Activated naive CD4-positive, alpha-beta T cell treated with anti-CD3 and anti-CD28 coated beads, Interleukin-2, amount 50 U/mL, for 24 hours (primary cell): ENCODE results near the gene PSMC3IP.
"Not testable (repeated sequence)": the region's sequence is repeated elsewhere in the genome, so short reads cannot be mapped to it uniquely, and the experiment has no call there.

Experiments
- H3K27ac Mint-ChIP-seq: one replicate; pipeline ENCODE4 v1.8.0; 2021; ENCODE audit warnings: mild to moderate bottlenecking, mixed read lengths
- H3K27me3 Mint-ChIP-seq: one replicate; pipeline ENCODE4 v1.8.0; 2021; ENCODE audit warnings: mixed read lengths
- H3K36me3 Mint-ChIP-seq: one replicate; pipeline ENCODE4 v1.8.0; 2021; ENCODE audit warnings: mixed read lengths
- H3K4me1 Mint-ChIP-seq: one replicate; pipeline ENCODE4 v1.8.0; 2021; ENCODE audit warnings: mixed read lengths
- H3K4me3 Mint-ChIP-seq: one replicate; pipeline ENCODE4 v1.8.0; 2021; ENCODE audit warnings: mild to moderate bottlenecking, mixed read lengths
- H3K9me3 Mint-ChIP-seq: one replicate; pipeline ENCODE4 v1.8.0; 2021; ENCODE audit warnings: mixed read lengths

PSMC3IP gene

DNA sequence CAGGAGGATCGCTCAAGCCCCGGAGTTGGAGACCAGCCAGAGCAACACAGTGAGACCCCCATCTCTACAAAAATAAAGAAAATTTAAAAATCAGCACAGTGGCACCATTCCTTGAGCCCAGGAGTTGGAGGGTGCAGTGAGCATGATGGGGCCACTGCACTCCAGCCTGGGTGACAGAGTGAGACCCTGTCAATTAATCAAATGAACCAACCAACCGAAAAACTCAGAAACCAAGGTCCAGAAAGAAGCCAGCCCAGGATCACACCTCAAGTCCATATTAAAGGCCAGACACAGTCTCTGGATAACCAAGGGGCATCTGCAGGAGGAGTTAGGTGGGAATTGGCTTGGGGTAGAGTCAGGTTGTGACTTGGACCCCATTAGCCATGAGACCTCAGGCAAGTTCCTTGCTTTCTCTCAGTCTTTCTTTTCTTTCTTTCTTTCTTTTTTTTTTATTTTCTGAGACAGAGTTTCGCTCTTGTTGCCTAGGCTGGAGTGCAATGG, 22.4 kb downstream of the PSMC3IP start:
- H3K27ac Mint-ChIP-seq = peak overlapping the region; percentile 72
- peak overlapping the region; percentile 89 for H3K4me3 Mint-ChIP-seq
- no peaks in the 10 kb centered on the region for H3K9me3 Mint-ChIP-seq
- no peaks in the 10 kb centered on the region for H3K27me3 Mint-ChIP-seq
- no peaks in the 10 kb centered on the region for H3K36me3 Mint-ChIP-seq
- peaks cover 20% of the 10 kb centered on the region for H3K4me1 Mint-ChIP-seq

DNA sequence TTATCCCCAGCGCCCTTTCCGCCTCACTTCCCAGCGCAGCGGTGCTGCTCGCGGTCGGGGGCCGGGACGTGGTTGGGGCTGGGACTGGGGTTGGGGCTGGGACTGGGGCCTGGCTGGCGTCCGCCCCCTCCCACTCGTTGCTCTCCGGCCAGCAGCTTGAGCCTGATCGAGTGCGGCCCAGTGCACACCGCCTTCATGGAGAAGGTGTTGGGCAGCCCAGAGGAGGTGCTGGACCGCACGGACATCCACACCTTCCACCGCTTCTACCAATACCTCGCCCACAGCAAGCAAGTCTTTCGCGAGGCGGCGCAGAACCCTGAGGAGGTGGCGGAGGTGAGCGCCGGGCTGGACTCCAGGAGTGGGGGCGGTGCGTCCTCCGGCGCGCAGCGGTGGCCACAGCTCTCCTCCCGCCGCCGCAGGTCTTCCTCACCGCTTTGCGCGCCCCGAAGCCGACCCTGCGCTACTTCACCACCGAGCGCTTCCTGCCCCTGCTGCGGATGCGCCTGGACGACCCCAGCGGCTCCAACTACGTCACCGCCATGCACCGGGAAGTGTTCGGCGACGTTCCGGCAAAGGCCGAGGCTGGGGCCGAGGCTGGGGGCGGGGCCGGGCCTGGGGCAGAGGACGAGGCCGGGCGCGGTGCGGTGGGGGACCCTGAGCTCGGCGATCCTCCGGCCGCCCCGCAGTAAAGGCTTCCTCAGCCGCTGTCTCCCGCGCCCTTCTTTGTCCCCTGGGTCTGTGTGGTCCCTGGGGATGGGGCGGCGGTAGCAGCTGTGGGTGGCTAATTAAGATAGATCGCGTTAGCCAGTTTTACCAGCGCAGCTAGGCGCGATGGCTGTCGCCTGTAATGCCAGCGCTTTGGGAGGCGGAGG, 23.0 kb downstream of the PSMC3IP start:
- no peaks in the 10 kb centered on the region for H3K27me3 Mint-ChIP-seq
- H3K9me3 Mint-ChIP-seq = no peaks in the 10 kb centered on the region
- peaks cover 20% of the 10 kb centered on the region for H3K4me1 Mint-ChIP-seq
- H3K36me3 Mint-ChIP-seq = no peaks in the 10 kb centered on the region
- H3K4me3 Mint-ChIP-seq = peak overlapping the region; percentile 89
- peak overlapping the region; percentile 79 for H3K27ac Mint-ChIP-seq

DNA sequence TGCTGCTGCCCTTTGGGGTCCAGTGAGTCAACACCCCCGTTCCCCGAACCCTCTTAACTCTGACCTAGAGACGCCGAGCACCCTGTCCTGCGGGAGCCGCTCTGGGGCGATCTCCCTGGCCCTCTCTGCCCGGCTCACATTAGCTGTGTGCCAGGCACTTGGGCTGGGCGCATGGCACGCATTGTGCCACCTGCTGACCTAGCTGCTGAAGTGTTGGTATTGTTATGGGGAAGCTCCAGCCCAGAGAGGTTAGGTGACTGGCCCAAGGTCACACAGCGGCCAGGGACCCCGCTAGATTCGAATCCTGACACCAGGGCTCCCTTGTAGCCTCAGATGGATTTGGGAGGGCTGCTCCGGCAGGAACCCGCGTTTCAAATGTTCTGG, 23.7 kb downstream of the PSMC3IP start:
- H3K4me1 Mint-ChIP-seq = peaks cover 24% of the 10 kb centered on the region

GRCh38 chr17:42553161-42553818, 24.2 kb downstream of the PSMC3IP start:
- Mint-ChIP-seq H3K4me3 (peak overlapping the region; percentile 89), H3K9me3 (no peaks in the 10 kb centered on the region), H3K27ac (peak overlapping the region; percentile 70), H3K36me3 (no peaks in the 10 kb centered on the region), H3K4me1 (peaks cover 24% of the 10 kb centered on the region), H3K27me3 (no peaks in the 10 kb centered on the region)

More for the DNA sequence above, 23.7 kb downstream of the PSMC3IP start:
- Mint-ChIP-seq H3K27ac (peak overlapping the region; percentile 79), H3K4me3 (peak overlapping the region; percentile 89), H3K9me3 (no peaks in the 10 kb centered on the region), H3K27me3 (no peaks in the 10 kb centered on the region), H3K36me3 (no peaks in the 10 kb centered on the region)

DNA sequence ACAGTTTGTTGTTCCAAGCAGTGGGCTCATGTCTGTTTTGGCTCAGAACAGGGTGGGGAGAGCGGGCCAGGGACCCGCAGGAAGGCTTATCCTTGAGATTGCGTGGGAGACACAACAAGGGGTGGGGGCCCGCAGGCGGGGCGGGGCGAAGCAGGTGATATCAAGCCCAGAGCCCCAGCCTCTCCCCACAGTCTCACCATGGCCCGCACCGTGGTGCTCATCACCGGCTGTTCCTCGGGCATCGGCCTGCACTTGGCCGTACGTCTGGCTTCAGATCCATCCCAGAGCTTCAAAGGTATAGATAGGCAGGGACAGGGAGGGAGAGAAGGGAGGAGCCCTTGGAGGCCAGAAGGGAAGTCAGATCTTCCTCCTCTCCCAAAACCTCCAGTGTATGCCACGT, 24.8 kb downstream of the PSMC3IP start, which contains the start of gene HSD17B1:
TSS of gene HSD17B1 (plus strand) at position 188 of the 400 bp plus-strand sequence. CDS start at position 199, 11 bp downstream.
- H3K4me1 Mint-ChIP-seq = peaks cover 24% of the 10 kb centered on the region
- peak within 1 kb of the TSS; percentile 70 for H3K27ac Mint-ChIP-seq
- peak within 1 kb of the TSS; percentile 89 for H3K4me3 Mint-ChIP-seq
- H3K9me3 Mint-ChIP-seq, H3K27me3 Mint-ChIP-seq, H3K36me3 Mint-ChIP-seq: not testable (repeated sequence)

DNA sequence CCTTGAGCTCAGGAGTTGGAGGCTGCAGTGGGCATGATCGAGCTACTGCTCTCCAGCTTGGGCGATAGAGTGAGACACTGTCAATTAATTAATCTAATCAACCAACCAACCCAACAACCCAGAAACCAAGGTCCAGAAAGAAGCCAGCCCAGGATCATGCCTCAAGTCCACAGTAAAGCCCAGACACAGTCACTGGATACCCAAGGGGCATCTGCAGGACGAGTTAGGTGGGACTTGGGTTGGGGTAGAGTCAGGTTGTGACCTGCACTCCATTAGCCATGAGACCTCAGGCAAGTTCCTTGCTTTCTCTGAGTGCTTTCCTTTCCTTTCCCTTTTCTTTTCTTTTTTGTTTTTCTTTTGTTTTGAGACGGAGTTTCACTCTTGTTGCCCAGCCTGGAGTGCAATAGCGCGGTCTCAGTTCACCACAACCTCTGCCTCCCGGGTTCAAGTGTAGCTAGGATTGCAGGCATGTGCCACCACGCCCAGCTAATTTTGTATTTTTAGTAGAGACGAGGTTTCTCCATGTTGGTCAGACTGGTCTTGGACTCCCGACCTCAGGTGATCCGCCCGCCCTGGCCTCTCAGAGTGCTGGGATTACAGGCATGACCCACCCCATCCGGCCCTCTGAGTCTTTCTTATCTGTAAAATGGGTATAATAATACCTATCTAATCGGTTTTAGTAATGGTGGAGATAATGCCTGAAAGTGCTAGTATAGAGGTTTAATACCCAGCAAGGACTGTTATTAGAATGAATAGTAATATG, 28.4 kb downstream of the PSMC3IP start:
- H3K27ac Mint-ChIP-seq = no peak overlapping the region
- peak overlapping the region; percentile 49 for H3K4me3 Mint-ChIP-seq
- no peaks in the 10 kb centered on the region for H3K36me3 Mint-ChIP-seq
- no peaks in the 10 kb centered on the region for H3K27me3 Mint-ChIP-seq
- H3K9me3 Mint-ChIP-seq = no peaks in the 10 kb centered on the region
- H3K4me1 Mint-ChIP-seq = peaks cover 9% of the 10 kb centered on the region

DNA sequence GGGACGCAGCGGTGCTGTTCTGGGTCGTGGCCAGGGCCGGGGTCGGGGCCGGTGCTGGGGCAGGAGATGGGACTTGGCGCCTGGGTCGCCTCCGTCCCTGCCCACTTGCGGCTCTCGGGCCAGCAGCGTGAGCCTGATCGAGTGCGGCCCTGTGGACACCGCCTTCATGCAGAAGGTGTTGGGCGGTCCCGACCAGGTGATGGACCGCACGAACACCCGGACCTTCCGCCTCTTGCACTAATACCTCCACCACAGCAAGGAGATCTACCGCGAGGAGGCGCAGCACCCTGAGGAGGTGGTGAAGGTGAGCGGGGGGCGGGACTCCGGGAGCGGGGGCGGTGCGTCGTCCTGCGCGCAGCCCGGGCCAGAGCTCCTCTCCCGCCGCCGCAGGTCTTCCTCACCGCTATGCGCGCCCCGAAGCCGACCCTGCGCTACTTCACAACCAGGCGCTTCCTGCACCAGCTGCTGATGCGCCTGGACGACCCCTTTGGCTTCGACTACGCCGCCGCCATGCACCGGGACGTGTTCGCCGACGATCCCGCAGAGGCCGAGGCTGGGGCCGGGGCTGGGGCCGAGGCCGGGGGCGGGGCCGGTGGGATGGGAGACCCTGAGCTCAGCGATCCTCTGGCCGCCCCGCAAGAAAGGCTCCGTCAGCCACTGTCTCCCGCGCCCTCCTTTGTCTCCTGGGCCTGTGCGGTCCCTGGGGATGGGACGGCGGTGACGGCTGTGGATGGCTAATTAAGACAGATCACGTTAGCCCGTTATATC, 29.3 kb downstream of the PSMC3IP start:
- Mint-ChIP-seq H3K4me3 (peak overlapping the region; percentile 52), H3K36me3 (no peaks in the 10 kb centered on the region), H3K9me3 (no peaks in the 10 kb centered on the region), H3K4me1 (peaks cover 9% of the 10 kb centered on the region), H3K27ac (no peak overlapping the region), H3K27me3 (no peaks in the 10 kb centered on the region)

DNA sequence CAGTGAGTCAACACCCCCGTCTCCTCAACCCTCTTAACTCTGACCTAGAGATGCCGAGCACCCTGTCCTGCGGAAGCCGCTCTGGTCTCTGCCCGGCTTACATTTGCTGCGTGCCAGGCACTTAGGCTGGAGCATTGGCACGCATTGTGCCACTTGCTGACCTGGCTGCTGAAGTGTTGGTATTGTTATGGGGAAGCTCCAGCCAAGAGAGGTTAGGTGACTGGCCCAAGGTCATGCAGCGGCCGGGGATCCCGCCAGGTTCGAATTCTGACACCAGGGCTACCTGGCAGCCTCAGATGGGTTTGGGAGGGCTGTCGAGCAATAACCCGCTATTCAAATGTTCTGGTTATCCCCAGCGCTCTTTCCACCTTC, 29.8 kb downstream of the PSMC3IP start:
- no peaks in the 10 kb centered on the region for H3K9me3 Mint-ChIP-seq
- H3K27ac Mint-ChIP-seq = no peak overlapping the region
- H3K27me3 Mint-ChIP-seq = no peaks in the 10 kb centered on the region
- peaks cover 9% of the 10 kb centered on the region for H3K4me1 Mint-ChIP-seq
- H3K4me3 Mint-ChIP-seq = no peak overlapping the region
- no peaks in the 10 kb centered on the region for H3K36me3 Mint-ChIP-seq

DNA sequence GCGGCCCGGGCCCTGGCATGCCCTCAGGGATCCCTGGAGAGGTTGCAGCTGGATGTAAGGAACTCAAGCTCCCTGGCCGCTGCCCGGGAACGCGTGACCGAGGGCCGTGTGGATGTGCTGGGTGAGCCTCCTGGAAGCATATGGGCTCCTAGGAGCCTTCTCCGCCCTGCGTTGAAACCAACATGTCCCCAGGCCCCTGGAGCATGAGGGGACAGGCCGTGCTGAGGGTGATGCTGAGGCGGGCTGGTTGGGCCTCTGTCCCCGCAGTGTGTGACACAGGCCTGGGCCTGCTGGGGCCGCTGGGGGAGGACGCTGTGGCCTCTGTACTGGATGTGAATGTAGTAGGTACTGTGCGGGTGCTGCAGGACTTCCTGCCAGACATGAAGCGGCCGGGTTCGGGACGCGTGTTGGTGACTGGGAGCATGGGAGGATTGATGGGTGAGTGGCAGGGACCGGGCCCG, 30.5 kb downstream of the PSMC3IP start:
- no peaks in the 10 kb centered on the region for H3K36me3 Mint-ChIP-seq
- H3K4me3 Mint-ChIP-seq = no peak overlapping the region
- no peak overlapping the region for H3K27ac Mint-ChIP-seq

GRCh38 chr17:42545755-42546505, 31.6 kb downstream of the PSMC3IP start:
- H3K27me3 Mint-ChIP-seq, H3K4me3 Mint-ChIP-seq, H3K27ac Mint-ChIP-seq, H3K9me3 Mint-ChIP-seq, H3K36me3 Mint-ChIP-seq: not testable (repeated sequence)
- peaks cover 15% of the 10 kb centered on the region for H3K4me1 Mint-ChIP-seq

More for the DNA sequence above, 30.5 kb downstream of the PSMC3IP start:
- no peaks in the 10 kb centered on the region for H3K27me3 Mint-ChIP-seq
- peaks cover 9% of the 10 kb centered on the region for H3K4me1 Mint-ChIP-seq
- no peaks in the 10 kb centered on the region for H3K9me3 Mint-ChIP-seq

- Mint-ChIP-seq H3K27me3 (no peaks in the 10 kb centered on the region), H3K4me1 (peaks cover 18% of the 10 kb centered on the region), H3K4me3 (no peak overlapping the region), H3K9me3 (no peaks in the 10 kb centered on the region), H3K36me3 (no peaks in the 10 kb centered on the region), H3K27ac (no peak overlapping the region)
Measured at GRCh38 chr17:42544874-42545283, 32.6 kb downstream of the PSMC3IP start.

- Mint-ChIP-seq H3K9me3 (no peaks in the 10 kb centered on the region), H3K4me1 (peaks cover 18% of the 10 kb centered on the region), H3K36me3 (peaks cover 3% of the 10 kb centered on the region), H3K27me3 (no peaks in the 10 kb centered on the region), H3K27ac (no peak overlapping the region), H3K4me3 (no peak overlapping the region)
Measured at GRCh38 chr17:42543190-42544079, 34.1 kb downstream of the PSMC3IP start.

GRCh38 chr17:42541041-42541833, 36.3 kb downstream of the PSMC3IP start:
- Mint-ChIP-seq H3K4me3 (peak overlapping the region; percentile 62), H3K27me3 (no peaks in the 10 kb centered on the region), H3K36me3 (peaks cover 3% of the 10 kb centered on the region), H3K9me3 (no peaks in the 10 kb centered on the region), H3K4me1 (peaks cover 31% of the 10 kb centered on the region), H3K27ac (peak overlapping the region; percentile 62)
